ENCODE results near the gene TFDP1. TPM values are rescaled to one million over a fixed set of nuclear protein-coding genes. Genes with fewer than 3 reads are reported as not detected.
"Not testable (repeated sequence)": the region's sequence is repeated elsewhere in the genome, so short reads cannot be mapped to it uniquely, and the experiment has no call there.

TFDP1 gene
- total RNA-seq, 2 experiments from 2014 or later = 17.6 to 20.0 TPM

DNA sequence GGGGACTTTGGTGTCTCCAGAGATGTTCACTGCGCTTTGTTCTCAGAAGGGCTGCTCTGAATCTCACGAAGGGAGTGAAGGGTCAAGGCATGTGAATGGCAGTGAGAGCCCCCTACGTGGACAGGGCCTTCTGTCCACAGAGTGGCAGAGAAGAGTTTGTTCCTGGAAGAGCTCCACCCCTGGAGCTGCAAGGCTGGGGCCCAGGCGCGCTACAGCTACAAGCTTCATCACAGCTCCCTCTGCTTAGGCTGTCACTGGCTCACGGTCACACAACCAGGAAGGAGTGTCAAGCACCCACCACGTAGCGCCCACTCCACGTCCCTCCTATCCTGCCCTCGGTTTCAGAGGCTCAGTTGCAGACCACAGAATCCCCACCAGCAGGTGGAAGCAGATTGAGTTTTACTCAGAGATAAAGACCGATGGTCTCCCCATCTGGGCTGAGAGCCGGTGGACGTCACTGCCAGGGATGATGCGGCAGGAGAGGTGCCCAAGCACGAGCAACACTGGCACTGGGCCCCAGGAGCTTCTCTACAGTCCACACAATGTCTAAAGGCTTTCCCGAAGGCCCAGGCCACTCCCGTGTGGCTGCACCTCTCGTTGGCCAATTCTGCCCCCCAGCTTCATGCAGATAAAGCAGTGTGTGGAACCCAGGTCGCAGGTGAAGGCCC is 23.0 kb upstream of the TFDP1 start:
- TF ChIP-seq CTCF (IDR thresholded peaks at IDR 0.05) = no peak
- intact Hi-C loops (cut with DNase I, micrococcal nuclease) = loop anchor here in 1 of 2 experiments (2.0 kb wide), 1 partner anchor 619 kb away; no protein-coding TSS in a partner anchor
- H3K27me3 Mint-ChIP-seq = peaks cover 4% of the 10 kb centered on the region
- H3K9me3 ChIP-seq (ENCODE audit: control insufficient read depth in 1 of 2, insufficient read depth in 1 of 2, low read length in 2 of 2) = no peaks in the 10 kb centered on the region
- no peak overlapping the region for H3K4me3 Mint-ChIP-seq
- ChIA-PET POLR2A (no interaction called here), CTCF (no interaction called here)
- ATAC-seq (ENCODE audit: poor library complexity) (no peak), DNase-seq (no peak)
- no peak overlapping the region for H3K4me3 ChIP-seq (ENCODE audit: low read length)
- no peak overlapping the region for H3K27ac Mint-ChIP-seq
- no peak overlapping the region for H3K27ac ChIP-seq (ENCODE audit: low read depth in 1 of 2, low read length in 2 of 2)
- H3K36me3 Mint-ChIP-seq (ENCODE audit: low read depth) = no peaks in the 10 kb centered on the region
- no peaks in the 10 kb centered on the region for H3K27me3 ChIP-seq (ENCODE audit: control insufficient read depth in 1 of 2, insufficient read depth in 2 of 2, low read length in 2 of 2)
- no peaks in the 10 kb centered on the region for H3K9me3 Mint-ChIP-seq
- H3K4me1 Mint-ChIP-seq (ENCODE audit: low read depth) = peaks cover 6% of the 10 kb centered on the region
- no peaks in the 10 kb centered on the region for H3K36me3 ChIP-seq (ENCODE audit: insufficient read depth, low read length)
- peaks cover 3% of the 10 kb centered on the region for H3K4me1 ChIP-seq (ENCODE audit: insufficient read depth, low read length)

- H3K27ac Mint-ChIP-seq = no peak overlapping the region
- ATAC-seq (ENCODE audit: poor library complexity) (peak; percentile 56), DNase-seq (peak in 10 of 14 experiments; percentile 9 to 48 (median 31))
- H3K36me3 ChIP-seq (ENCODE audit: insufficient read depth, low read length) = no peaks in the 10 kb centered on the region
- CTCF ChIA-PET = no interaction called here
- H3K4me1 ChIP-seq (ENCODE audit: insufficient read depth, low read length) = peaks cover 3% of the 10 kb centered on the region
- no peaks in the 10 kb centered on the region for H3K9me3 ChIP-seq (ENCODE audit: control insufficient read depth in 1 of 2, insufficient read depth in 1 of 2, low read length in 2 of 2)
- H3K36me3 Mint-ChIP-seq (ENCODE audit: low read depth) = no peaks in the 10 kb centered on the region
- H3K4me3 Mint-ChIP-seq = no peak overlapping the region
- H3K4me3 ChIP-seq (ENCODE audit: low read length) = no peak overlapping the region
- H3K27me3 ChIP-seq (ENCODE audit: control insufficient read depth in 1 of 2, insufficient read depth in 2 of 2, low read length in 2 of 2) = no peaks in the 10 kb centered on the region
- peak; percentile 23 for TF ChIP-seq CTCF (IDR thresholded peaks at IDR 0.05)
- intact Hi-C loops (cut with DNase I, micrococcal nuclease) = loop anchor here in 1 of 2 experiments (2.0 kb wide), 1 partner anchor 619 kb away; no protein-coding TSS in a partner anchor
- H3K27me3 Mint-ChIP-seq = peaks cover 9% of the 10 kb centered on the region
- POLR2A ChIA-PET = no interaction called here
- no peaks in the 10 kb centered on the region for H3K9me3 Mint-ChIP-seq
- peaks cover 6% of the 10 kb centered on the region for H3K4me1 Mint-ChIP-seq (ENCODE audit: low read depth)
- H3K27ac ChIP-seq (ENCODE audit: low read depth in 1 of 2, low read length in 2 of 2) = no peak overlapping the region
Measured at GRCh38 chr13:113562085-113562749, 22.3 kb upstream of the TFDP1 start.

DNA sequence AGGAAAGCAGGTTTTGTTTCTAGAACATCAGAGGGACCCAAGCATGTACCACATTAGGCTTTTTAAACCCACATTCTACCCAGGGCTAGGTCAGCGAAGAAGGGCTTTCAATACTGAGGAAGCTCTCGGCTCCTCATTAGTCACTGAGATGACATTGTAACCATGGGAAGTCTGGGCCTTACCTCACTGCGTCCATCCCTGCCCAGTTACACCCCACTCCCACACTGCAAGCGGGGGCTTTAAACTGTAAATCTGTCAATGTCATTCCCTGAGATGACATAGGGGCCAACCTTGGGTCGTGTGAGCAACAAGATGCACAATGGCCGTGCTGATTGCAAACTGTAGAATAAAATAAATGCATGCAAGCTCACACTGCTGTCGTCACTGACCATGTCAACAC is 21.7 kb upstream of the TFDP1 start:
- H3K4me3 Mint-ChIP-seq = no peak overlapping the region
- Histone ChIP-seq H3K9me3 (ENCODE audit: control insufficient read depth in 1 of 2, insufficient read depth in 1 of 2, low read length in 2 of 2) (no peaks in the 10 kb centered on the region), H3K27ac (ENCODE audit: low read depth in 1 of 2, low read length in 2 of 2) (no peak overlapping the region), H3K4me3 (ENCODE audit: low read length) (no peak overlapping the region), H3K36me3 (ENCODE audit: insufficient read depth, low read length) (no peaks in the 10 kb centered on the region), H3K27me3 (ENCODE audit: control insufficient read depth in 1 of 2, insufficient read depth in 2 of 2, low read length in 2 of 2) (no peaks in the 10 kb centered on the region), H3K4me1 (ENCODE audit: insufficient read depth, low read length) (peaks cover 3% of the 10 kb centered on the region)
- H3K9me3 Mint-ChIP-seq = no peaks in the 10 kb centered on the region
- CTCF ChIA-PET = no interaction called here
- POLR2A ChIA-PET = no interaction called here
- H3K36me3 Mint-ChIP-seq (ENCODE audit: low read depth) = no peaks in the 10 kb centered on the region
- H3K27ac Mint-ChIP-seq = no peak overlapping the region
- TF ChIP-seq CTCF (IDR thresholded peaks at IDR 0.05) = peak; percentile 6
- H3K4me1 Mint-ChIP-seq (ENCODE audit: low read depth) = peaks cover 6% of the 10 kb centered on the region
- peaks cover 11% of the 10 kb centered on the region for H3K27me3 Mint-ChIP-seq
- intact Hi-C loops (cut with DNase I, micrococcal nuclease) = loop anchor here in 1 of 2 experiments (2.0 kb wide), 1 partner anchor 620 kb away; no protein-coding TSS in a partner anchor
- ATAC-seq (ENCODE audit: poor library complexity) = no peak
- DNase-seq = no peak

GRCh38 chr13:113563511-113563910 is 21.0 kb upstream of the TFDP1 start:
- POLR2A ChIA-PET = not testable (repeated sequence)

More at GRCh38 chr13:113563511-113563910, 21.0 kb upstream of the TFDP1 start:
- H3K4me3 ChIP-seq (ENCODE audit: low read length); H3K9me3 ChIP-seq (ENCODE audit: control insufficient read depth in 1 of 2, insufficient read depth in 1 of 2, low read length in 2 of 2); H3K4me1 ChIP-seq (ENCODE audit: insufficient read depth, low read length); H3K36me3 Mint-ChIP-seq (ENCODE audit: low read depth); H3K36me3 ChIP-seq (ENCODE audit: insufficient read depth, low read length); H3K4me1 Mint-ChIP-seq (ENCODE audit: low read depth); CTCF ChIA-PET; H3K4me3 Mint-ChIP-seq; DNase-seq; H3K27me3 ChIP-seq (ENCODE audit: control insufficient read depth in 1 of 2, insufficient read depth in 2 of 2, low read length in 2 of 2); H3K9me3 Mint-ChIP-seq; ATAC-seq (ENCODE audit: poor library complexity); H3K27ac Mint-ChIP-seq; H3K27ac ChIP-seq (ENCODE audit: low read depth in 1 of 2, low read length in 2 of 2): not testable (repeated sequence)
- peaks cover 15% of the 10 kb centered on the region for H3K27me3 Mint-ChIP-seq
- intact Hi-C loops (cut with DNase I, micrococcal nuclease) = loop anchor here in 1 of 2 experiments (2.0 kb wide), 1 partner anchor 621 kb away; no protein-coding TSS in a partner anchor

All from CD4-positive, alpha-beta T cell (primary cell).